Panc1 (cell line): ENCODE measurements around the gene TUBA1C. TPM values are rescaled to one million over a fixed set of nuclear protein-coding genes. Genes with fewer than 3 reads are reported as not detected.
"Not testable (repeated sequence)": the region's sequence is repeated elsewhere in the genome, so short reads cannot be mapped to it uniquely, and the experiment has no call there.

ENCODE experiments used
- ATAC-seq: fragments of 200-7000 bp; cut with Tn5 transposase; 2 replicates; pipeline ENCODE4 v1.9.1; 2020; ENCODE audit warnings: mild to moderate bottlenecking, moderate library complexity
- BruUV-seq: library from RNA; stranded (reverse); fragments of 400-500 nt; replicated peaks from 2 replicates; lab custom pipeline; 2021; lab: Mats Ljungman, UMichigan
- CTCF ChIA-PET: fragments of 300-600 bp; sonication (Branson Sonifier 250); formaldehyde crosslinking; loops from one replicate; lab custom pipeline; 2022; ENCODE audit warnings: antibody characterized with exemption; lab: Charles Lee
- POLR2A ChIA-PET: fragments of 300-600 bp; sonication (Branson Sonifier 250); formaldehyde crosslinking; loops from one replicate; lab custom pipeline; 2022; ENCODE audit warnings: antibody characterized with exemption; lab: Charles Lee
- DNase-seq: peaks from one replicate; pipeline ENCODE4 v3.0.0-alpha.2; 2010; ENCODE audit warnings: low read depth, low spot score
- H3K27ac ChIP-seq: 2 replicates; pipeline ENCODE4 v1.5.1; 2011; ENCODE audit warnings: mild to moderate bottlenecking, low read length, inconsistent platforms
- H3K27me3 ChIP-seq: fragments of 200-500 bp; sonication (Bioruptor generic); 2 replicates; pipeline ENCODE4 v1.6.0; 2014; ENCODE audit warnings: low read length, inconsistent platforms; ENCODE audit not compliant: control insufficient read depth, insufficient read depth
- H3K36me3 ChIP-seq: fragments of 200-500 bp; sonication (Bioruptor generic); 2 replicates; pipeline ENCODE4 v1.5.1; 2014; ENCODE audit warnings: inconsistent platforms, mild to moderate bottlenecking, low read length, moderate library complexity; ENCODE audit not compliant: control insufficient read depth, insufficient read depth
- H3K4me1 ChIP-seq: 2 replicates; pipeline ENCODE4 v1.5.1; 2011; ENCODE audit warnings: inconsistent platforms, mild to moderate bottlenecking, low read length, moderate library complexity; ENCODE audit not compliant: control insufficient read depth, insufficient read depth
- H3K4me3 ChIP-seq, 2 experiments: 2 replicates each; pipeline ENCODE4 v1.5.1; 2011 to 2012; ENCODE audit warnings: low read depth in 2 of 2, low read length in 2 of 2, mild to moderate bottlenecking in 2 of 2, inconsistent platforms in 1 of 2, moderate library complexity in 1 of 2
- H3K9me3 ChIP-seq: fragments of 200-500 bp; sonication (Bioruptor generic); 2 replicates; pipeline ENCODE4 v1.5.1; 2014; ENCODE audit warnings: low read depth, mild to moderate bottlenecking, inconsistent platforms, low read length, moderate library complexity; ENCODE audit not compliant: control insufficient read depth, insufficient read depth
- CTCF ChIP-seq: fragments of 450-650 bp; IDR thresholded peaks from 2 replicates; pipeline ENCODE4 v1.5.1; 2017; ENCODE audit warnings: mild to moderate bottlenecking
- POLR2AphosphoS5 ChIP-seq: IDR thresholded peaks from 2 replicates; pipeline ENCODE4 v1.6.1; 2012; ENCODE audit warnings: mild to moderate bottlenecking, low read depth, low read length, moderate library complexity
- REST ChIP-seq, 2 experiments: IDR thresholded peaks; 2 replicates each; pipeline ENCODE4 v1.6.1; 2011 to 2012; ENCODE audit warnings: low read depth in 2 of 2, control low read depth in 1 of 2, low read length in 1 of 2, mild to moderate bottlenecking in 1 of 2, moderate library complexity in 1 of 2; ENCODE audit not compliant: insufficient read depth in 1 of 2
- SIN3A ChIP-seq: IDR thresholded peaks from 2 replicates; pipeline ENCODE4 v1.6.1; 2012; ENCODE audit warnings: low read depth, mild to moderate bottlenecking, low read length, moderate library complexity, borderline replicate concordance; ENCODE audit not compliant: insufficient read depth
- TCF7L2 ChIP-seq: IDR thresholded peaks from 2 replicates; pipeline ENCODE4 v1.6.1; 2011; ENCODE audit warnings: mild to moderate bottlenecking, low read depth, low read length, inconsistent platforms
- in situ Hi-C: cut with HindIII; loops from 2 replicates; pipeline ENCODE4 v1.10.0; 2016; ENCODE audit warnings: low sequenced_read_pairs, low pct_unique_long_range_greater_than_20kb
- intact Hi-C: fragments of 100-400 bp; cut with micrococcal nuclease; formaldehyde crosslinking; loops from one replicate; pipeline ENCODE4 v1.10.0; 2022; ENCODE audit not compliant: unreplicated experiment
- total RNA-seq: library from RNA; stranded (reverse); gene quantifications from one replicate; pipeline ENCODE4 v1.2.1, GENCODE V29; 2021; ENCODE audit not compliant: unreplicated experiment

The TUBA1C gene
- total RNA-seq, 1 experiment from 2014 or later, result 524 TPM

- no peaks in the 10 kb centered on the region for H3K9me3 ChIP-seq
- ATAC-seq (no peak), DNase-seq (no peak)
- no peak for TF ChIP-seq TCF7L2
- no peak for TF ChIP-seq REST (IDR thresholded peaks at IDR 0.05; ENCODE audit: insufficient read depth in 1 of 2, low read depth in 2 of 2, low read length in 1 of 2)
- TF ChIP-seq CTCF, result no peak
- no peak for TF ChIP-seq SIN3A
- no peak for TF ChIP-seq POLR2AphosphoS5
- no peaks in the 10 kb centered on the region for H3K27me3 ChIP-seq
- peak overlapping the region; percentile 88 for H3K27ac ChIP-seq
- ChIA-PET CTCF (interaction anchor here (0.7 kb wide), 1 partner anchor 275 kb away, joined by 3 read pairs; no protein-coding TSS in a partner anchor), POLR2A (interaction anchor here (1.3 kb wide), 1 partner anchor 17 kb away, joined by 4 read pairs; no protein-coding TSS in a partner anchor)
- in situ Hi-C loops (no loop called here), intact Hi-C loops (no loop called here)
- H3K4me1 ChIP-seq, result peaks cover 17% of the 10 kb centered on the region
- H3K36me3 ChIP-seq, result peaks cover 18% of the 10 kb centered on the region
- peak overlapping the region; percentile 87 to 91 for H3K4me3 ChIP-seq
- no TSS peak for BruUV-seq
Measured at GRCh38 chr12:49263400-49263763, 1.5 kb upstream of the TUBA1C start.

GRCh38 chr12:49264466-49264872 lies 413 bp upstream of the TUBA1C start:
- CTCF ChIA-PET, result interaction anchor here (0.6 kb wide), 2 partner anchors 94 to 347 kb away, joined by 3 to 4 read pairs; no protein-coding TSS in a partner anchor
- POLR2A ChIA-PET, result interaction anchor here (0.6 to 1.3 kb wide), 2 partner anchors 18 to 135 kb away, joined by 3 to 4 read pairs; no protein-coding TSS in a partner anchor
- no peak for TF ChIP-seq REST (IDR thresholded peaks at IDR 0.05; ENCODE audit: insufficient read depth in 1 of 2, low read depth in 2 of 2, low read length in 1 of 2)
- TF ChIP-seq POLR2AphosphoS5, result 0 out of 2 replicates have a peak, but pooled peaks have one; percentile 15
- 0 out of 2 replicates have a peak, but pooled peaks have one; percentile 42 for TF ChIP-seq SIN3A
- ATAC-seq, result no peak; the same call in 1 of the 2 replicates
- Histone ChIP-seq H3K9me3 (no peaks in the 10 kb centered on the region), H3K27me3 (no peaks in the 10 kb centered on the region), H3K27ac (peak overlapping the region; percentile 88), H3K4me1 (peaks cover 21% of the 10 kb centered on the region), H3K36me3 (peaks cover 21% of the 10 kb centered on the region), H3K4me3 (peak overlapping the region; percentile 87 to 91)
- TSS peak; percentile 95 for BruUV-seq
- no peak for DNase-seq
- intact Hi-C loops (no loop called here), in situ Hi-C loops (no loop called here)

GRCh38 chr12:49269191-49269590 lies 4.3 kb downstream of the TUBA1C start:
- H3K9me3 ChIP-seq, CTCF ChIA-PET, DNase-seq, intact Hi-C loops, in situ Hi-C loops, ATAC-seq, BruUV-seq, H3K4me3 ChIP-seq, H3K27me3 ChIP-seq, H3K27ac ChIP-seq: not testable (repeated sequence)
- Histone ChIP-seq H3K36me3 (peaks cover 42% of the 10 kb centered on the region), H3K4me1 (peaks cover 14% of the 10 kb centered on the region)
- POLR2A ChIA-PET, result interaction anchor here (0.6 kb wide), 1 partner anchor 171 kb away, joined by 9 read pairs; no protein-coding TSS in a partner anchor
